Breast epithelium (tissue), 3 donors: ENCODE data around the gene C1orf105.

Experiments
- CTCF ChIP-seq, 3 donors: fragments of 450-650 bp; IDR thresholded peaks; one replicate each; pipeline ENCODE4 v1.5.1; 2016 to 2017; ENCODE audit warnings: antibody characterized with exemption in 3 of 3, mild to moderate bottlenecking in 3 of 3, moderate library complexity in 3 of 3
- POLR2A ChIP-seq: fragments of 450-650 bp; IDR thresholded peaks from one replicate; pipeline ENCODE4 v1.6.1; 2016; ENCODE audit warnings: antibody characterized with exemption, mild to moderate bottlenecking, moderate library complexity
- POLR2AphosphoS5 ChIP-seq, 3 donors: sonication (generic); formaldehyde crosslinking; IDR thresholded peaks; one replicate each; pipeline ENCODE4 v1.6.1; 2017; ENCODE audit warnings: antibody characterized with exemption in 3 of 3

- no peak for TF ChIP-seq CTCF (IDR thresholded peaks at IDR 0.05)
- no peak for TF ChIP-seq POLR2A
- no peak for TF ChIP-seq POLR2AphosphoS5 (IDR thresholded peaks at IDR 0.05)
Measured at GRCh38 chr1:172512591-172512990, 92.1 kb downstream of the C1orf105 start.
